ENCODE data around the gene PDZD7.

The PDZD7 gene

DNA sequence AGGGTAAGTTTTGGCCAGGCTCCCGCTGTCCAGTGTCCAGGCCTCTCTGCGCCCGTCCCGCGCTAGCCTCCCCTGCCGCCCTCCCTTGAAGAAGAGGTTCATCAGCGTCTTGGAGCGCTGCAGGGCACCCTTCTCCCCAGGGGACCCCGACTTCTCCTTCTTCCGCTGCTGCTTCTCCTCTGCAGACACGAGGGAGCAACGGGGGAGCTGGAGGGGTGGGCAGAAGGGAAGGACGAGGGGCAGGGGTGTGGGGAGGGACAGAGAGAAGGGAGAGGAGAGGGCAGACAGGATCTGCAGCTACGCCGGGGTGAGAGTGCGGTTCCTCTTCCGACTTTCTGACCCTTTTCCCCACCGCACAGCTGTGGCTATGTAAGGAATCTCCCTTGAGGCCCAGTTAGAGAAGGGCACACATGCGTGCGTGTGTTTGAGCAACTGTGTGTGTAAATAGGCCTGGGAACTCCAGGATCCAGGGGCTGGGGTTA is 12.8 kb downstream of the PDZD7 start:
- no peak for DNase-seq (ENCODE audit: low spot score)

DNA sequence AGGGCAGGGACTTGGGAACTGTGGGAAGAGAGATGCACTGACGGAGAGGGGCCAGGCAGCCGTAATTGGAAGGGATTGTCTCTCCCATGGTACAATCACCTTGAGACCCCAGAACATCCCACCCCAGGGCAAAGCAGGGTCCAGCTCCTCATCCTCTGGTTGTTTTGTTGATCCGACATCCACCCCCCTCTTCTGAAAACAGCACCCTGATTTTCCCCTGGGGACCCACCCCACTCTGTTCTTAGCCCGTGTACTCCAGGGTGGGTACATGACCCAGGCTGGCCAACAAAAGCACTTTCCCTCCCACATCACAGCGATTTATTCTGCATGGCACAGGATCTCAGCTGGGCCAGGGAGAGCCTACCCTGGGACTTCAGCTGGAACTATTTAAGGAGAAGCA is 14.1 kb downstream of the PDZD7 start:
- DNase-seq (ENCODE audit: low spot score) = no peak

DNA sequence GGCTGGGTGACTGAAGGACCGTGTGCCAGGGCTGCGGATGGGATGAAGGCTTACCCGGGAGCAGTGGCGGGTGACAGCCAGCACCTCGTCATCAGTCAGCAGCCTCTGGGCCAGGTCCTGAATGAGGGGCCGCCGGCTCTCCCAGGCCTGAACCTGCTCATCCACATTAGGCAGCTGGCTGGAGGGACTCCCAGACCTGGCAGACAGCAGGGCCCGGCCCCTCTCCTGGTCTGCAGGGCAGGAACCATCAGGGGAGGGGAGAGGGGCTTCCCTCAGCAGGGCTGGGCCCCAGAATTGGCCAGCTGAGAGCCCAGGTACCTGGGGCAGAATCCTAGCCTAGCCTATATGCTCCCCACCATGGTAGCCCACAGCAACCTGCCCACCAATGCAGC is 15.4 kb downstream of the PDZD7 start:
- DNase-seq (ENCODE audit: low spot score) = no peak

DNA sequence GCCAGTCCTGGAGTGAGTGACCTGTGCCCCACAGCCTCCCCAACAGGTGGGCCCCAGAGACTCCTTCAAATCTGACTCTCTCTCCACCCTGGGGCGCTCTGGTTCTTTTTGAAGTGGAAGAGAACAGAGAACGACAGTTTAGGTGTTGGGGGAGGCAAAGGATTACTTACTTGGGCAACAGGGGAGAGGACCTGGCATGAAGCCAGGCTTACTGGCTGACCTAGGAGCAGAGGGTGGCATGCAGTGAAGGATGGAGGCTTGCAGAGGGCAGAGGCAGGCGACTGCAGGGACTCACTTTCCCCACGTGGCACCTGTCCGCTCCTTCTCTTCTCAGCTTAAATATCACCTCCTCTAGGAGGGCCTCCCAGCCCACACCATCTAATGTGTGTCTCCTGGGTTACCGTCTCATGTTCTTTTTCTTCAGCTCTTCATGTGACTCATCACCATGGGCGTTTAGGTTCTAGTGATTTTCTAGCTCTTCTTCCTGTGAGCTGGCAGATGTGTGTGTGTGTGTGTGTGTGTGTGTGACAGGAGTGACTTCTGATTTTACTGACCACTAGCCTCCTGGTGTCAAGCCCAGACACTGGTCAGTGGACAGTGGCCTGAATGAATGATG is 15.9 kb downstream of the PDZD7 start:
- DNase-seq (ENCODE audit: low spot score) = peak; percentile 94

DNA sequence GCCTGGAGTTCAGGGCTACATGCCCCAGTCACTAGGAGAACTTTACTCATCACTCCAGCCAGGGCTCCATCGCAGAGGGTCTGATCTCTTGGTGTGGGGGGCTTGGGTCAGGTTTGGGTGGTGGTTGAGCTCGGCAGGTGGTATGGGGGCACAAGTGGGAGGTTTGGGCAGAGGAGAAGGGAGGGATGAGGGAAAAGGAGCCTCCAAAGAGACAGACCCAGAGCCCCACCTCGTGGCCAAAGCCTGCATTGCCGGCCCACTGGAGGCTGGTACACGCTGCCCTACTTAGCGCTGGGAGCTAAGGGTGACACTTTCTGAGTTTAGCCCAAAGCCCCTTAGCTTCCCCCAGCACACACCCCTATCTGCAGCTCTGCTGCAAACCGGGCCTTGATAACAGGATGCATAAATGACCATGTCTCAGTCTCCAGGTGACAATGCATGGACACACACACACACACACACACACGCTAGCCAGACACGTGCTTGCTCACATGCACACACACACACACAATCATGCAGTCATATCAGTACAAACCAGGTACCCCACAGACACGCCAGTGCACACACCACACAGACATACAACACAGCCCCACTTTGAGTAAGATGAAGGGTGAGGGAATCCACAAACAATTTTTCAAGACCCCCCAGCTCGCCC is 16.6 kb downstream of the PDZD7 start:
- DNase-seq (ENCODE audit: low spot score) = peak; percentile 71

DNA sequence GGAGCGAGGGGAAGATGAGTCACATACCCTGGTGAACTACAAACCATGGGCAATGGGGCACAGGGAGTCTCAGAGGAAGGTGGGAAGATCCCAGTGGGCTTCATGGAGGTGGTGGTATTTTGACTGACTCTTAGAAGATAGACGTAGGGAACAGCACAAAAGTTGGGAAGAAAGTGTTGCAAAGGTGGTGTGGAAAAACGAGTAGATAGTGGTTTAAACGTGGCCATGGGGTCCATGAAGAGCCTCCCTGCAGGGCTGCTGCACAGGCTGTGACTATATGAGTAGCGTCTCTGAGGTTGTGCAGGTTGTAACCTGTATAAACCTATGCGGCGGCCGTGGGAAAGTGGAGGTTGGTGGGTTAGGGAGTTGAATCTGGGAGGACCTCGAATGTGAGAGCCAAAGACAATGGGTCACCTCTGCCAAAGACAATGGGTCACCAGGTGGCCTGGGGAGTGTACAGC is 17.5 kb downstream of the PDZD7 start:
- no peak for DNase-seq (ENCODE audit: low spot score)

DNA sequence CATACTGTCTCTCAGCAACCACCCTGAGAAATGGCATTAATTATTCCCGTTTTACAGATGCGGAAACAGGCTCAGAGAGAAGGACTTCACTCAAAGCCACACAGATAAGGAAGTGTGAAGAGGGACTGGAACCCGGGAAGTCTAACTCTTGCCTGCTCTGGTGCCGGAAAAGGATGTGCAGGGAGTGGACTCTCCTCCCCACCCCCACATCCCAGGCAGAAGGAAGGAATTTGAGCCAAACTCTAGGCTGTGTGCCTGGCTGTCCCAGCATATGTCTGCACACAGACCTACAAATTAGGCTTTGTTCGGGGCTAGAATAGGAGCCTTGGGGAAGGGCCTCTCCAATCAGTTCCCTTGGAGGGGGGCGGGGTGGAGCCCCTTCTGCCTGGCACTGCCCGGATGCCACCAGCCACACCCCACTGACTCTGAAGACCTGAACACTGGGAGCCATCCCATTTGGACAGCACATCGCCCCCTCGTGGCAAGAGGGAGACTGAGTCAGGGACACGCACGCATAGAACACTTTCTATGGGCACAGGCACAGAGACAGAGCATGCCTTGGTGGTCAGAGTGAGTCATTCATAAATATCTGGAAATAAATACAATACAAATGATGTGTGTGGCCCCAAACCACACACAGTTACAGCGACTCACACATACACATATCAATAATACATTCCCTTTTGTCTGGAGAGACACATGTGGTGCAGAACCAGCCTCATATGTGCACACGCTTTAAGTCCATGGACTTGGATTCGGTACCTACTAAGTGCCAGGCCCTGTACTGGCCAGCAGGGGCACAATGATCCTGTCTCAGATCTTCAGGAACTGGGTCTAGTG is 18.2 kb downstream of the PDZD7 start:
- peak; percentile 95 for DNase-seq (ENCODE audit: low spot score)

DNA sequence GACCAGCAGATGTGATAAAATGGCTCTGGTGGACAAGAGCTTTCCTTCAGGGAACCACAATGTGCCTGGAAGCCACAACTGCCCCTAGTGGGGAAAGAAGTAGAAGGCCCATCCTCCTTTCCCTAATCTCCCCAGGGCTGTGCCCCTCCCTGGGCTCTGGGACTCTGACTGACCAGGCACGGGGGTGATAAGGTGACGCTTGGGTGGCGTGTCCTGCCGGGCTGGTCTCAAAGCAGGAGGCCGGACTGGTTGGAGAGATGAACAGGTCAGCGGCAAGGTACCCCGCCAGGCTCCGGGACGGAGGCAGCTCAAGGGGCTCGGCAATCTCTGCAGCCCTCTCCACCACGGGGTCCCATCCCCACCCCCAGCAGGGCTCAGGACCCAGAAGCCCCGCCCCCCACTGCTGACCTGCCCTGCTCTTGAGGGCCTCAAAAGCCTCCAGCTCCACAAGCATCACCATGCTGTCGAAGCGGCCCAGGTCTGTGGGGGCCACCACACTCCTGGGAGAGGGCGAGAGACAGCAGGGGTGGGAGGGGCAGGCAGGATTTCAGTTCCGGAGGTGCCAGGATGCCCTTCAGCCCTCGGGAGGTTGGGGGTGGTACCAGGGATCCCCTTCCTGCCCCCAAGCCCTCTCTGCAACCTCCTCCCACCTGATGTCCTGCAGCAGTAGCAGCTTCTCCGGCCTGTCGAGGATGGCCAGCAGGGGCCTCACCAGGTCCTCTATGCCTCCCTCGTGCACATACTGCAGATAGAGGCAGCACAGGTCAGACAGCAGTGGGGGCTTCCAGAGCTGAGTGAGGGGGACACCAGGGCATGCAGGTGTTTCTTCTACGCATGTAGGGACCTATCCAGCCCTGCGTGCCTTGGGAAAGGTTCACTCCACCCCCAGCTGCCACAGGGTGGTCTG is 19.2 kb downstream of the PDZD7 start:
- DNase-seq (ENCODE audit: low spot score) = no peak

DNA sequence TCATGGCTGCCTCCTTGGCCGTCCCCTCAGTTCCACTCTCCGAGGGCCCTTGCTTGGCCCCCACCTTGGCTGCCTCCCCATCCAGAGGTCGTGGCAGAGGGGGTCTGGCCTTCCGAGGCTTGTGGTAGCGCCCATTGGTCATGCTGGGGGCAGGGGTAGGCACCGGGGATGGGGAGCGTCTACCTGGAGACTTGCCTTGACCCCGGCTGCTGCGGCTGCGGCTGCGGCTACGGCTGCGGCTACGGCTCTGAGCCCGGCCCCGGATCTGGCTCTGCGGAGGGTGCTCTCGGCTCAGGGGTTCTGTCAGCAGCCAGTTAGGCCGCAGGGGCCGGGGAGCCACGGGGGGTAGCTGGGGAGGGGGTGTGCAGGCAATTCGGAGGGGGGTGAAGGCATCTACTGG is 20.6 kb downstream of the PDZD7 start:
- no peak for DNase-seq (ENCODE audit: low spot score)

DNA sequence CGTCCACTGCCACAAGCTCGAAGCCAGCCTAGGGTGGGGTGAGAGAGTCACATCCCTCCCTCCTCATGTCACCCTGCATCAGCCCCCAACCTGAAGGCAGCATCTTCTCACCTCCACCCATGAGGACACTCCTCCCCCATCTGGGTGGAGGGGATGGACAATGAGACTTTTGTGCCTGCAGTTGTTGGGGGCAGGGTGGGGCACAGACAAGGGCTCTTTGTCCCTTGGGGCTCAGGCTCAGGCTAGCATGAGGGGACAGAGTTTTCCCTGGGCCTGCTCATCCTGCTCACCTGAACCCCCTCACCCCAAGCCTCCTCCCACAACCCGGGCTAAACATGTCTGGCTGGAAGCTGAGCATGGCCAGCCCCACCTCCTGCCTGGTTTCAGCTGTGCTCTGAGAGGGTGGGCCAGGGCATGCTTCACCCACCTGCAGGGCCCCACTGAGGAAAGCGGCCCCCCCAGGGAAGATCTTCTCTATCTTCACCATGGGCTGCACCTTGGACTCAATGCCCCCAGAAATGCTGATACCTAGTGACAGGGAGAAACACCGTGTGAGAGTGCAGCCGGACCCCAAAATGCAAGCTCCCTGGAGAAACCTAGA is 22.0 kb downstream of the PDZD7 start:
- no peak for DNase-seq (ENCODE audit: low spot score)

DNA sequence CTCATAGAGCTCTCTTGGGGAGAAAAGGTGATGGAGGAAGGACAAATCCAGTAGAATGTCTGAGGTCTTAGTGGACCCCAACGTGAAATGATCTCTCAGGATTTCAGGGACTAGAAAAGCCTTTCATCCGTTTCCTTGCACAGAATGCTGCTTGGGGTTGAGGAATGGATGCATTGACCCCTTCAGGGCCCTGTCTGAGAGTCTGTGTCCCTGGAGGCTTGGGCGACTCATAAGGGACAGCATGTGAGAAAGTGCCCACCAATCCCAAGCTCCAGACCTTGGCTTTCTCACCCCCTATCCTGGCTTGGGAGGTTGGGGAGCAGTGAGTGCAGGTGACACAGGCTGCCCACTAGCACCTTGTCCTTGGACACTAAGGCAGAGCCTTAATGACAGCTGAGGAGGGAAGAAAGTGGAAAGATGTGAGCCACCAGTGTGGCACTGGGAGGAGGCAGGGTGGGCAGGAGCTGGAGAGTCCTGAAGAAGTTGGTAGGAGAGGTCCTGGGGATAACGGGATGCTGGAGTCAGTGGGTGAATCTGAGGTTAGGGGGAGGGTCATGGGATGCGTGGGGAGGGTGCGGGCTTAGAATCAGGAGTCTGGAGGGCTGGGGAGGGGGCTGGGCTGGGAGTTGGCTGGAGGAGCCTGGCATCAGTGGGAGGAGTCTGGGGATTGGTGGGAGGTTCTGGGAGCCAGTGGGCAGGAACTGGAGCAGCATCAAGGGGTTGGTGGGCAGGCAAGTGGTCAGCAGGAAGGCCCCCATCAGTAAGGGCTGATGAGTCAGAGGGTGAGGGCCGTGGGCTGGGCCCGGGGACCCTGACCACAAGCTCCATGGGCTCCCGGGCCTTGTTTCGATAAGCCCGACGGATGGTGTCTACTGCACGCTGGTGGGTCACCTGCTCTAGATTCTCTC is 22.8 kb downstream of the PDZD7 start:
- DNase-seq (ENCODE audit: low spot score) = no peak

DNA sequence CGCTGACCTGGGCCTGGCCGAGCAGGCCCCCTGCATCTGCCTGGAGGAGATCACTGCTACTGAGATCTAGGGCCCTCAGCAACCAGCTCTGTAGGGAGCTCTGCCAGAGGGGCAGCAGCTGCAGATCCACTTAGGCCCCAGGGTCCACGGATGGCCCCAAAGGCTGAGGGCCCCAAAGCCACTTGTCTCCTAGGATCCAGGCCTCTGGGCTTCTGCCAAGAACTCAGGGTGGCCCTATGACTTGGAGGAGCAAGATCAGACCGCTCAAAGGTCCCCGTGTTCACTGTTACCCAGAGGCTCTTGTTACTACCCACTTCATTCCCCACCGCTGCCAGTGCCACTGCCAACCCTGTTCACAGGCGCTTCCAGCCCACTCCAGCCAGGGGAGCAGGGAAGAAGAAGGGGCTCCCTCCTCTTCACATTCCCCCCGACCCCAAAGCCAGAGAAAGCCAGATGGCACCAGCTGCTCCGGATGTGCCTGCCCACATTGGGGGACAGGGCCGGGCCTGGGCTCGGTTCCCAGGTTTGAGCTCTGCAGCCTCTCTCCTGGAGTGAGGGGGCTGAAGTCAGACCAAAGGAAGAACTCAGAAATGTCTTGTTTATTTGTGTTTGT is 23.7 kb downstream of the PDZD7 start:
- DNase-seq (ENCODE audit: low spot score) = no peak

DNA sequence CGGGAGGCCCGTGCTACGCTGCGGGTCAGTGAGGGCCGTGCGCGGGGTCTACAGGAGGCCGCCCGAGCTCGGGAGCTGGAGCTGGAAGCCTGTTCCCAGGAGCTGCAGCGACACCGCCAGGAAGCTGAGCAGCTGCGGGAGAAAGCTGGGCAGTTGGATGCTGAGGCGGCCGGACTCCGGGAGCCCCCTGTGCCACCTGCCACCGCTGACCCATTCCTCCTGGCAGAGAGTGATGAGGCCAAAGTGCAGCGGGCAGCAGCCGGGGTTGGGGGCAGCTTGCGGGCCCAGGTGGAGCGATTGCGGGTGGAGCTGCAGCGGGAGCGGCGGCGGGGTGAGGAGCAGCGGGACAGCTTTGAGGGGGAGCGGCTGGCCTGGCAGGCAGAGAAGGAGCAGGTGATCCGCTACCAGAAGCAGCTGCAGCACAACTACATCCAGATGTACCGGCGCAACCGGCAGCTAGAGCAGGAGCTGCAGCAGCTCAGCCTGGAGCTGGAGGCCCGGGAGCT is 24.3 kb downstream of the PDZD7 start:
- DNase-seq (ENCODE audit: low spot score) = no peak

DNA sequence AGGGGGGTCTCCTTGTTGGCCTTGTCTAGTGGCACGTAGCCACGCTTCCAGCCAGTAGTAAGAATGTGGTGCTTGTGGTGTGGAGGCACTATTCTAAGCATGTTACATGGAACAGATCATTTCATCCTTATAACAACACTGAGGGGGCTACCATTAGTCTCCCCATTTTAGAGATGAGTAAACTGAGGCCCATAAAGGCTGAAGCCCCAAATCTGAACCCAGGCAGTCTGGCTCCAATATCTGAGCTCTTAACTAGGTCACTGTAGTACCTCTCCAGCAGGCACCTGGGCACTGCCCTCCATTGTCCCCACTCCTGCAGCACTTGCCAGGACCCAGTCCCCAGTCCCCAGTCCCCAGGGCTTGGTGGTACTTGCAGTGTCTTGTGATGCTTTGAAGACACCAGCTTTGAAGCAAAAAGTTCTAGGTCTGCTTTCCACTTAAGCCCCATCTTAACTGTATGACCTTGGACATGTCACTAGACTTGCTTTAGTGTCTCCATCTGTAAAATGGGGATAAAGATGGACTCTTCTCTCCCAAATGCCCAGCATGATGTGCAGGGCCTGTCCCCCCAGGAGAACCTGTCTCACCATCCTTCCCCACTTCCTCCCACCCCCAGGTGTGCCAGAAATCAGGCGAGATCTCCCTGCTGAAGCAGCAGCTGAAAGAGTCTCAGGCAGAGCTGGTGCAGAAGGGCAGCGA is 24.9 kb downstream of the PDZD7 start:
- DNase-seq (ENCODE audit: low spot score) = no peak

DNA sequence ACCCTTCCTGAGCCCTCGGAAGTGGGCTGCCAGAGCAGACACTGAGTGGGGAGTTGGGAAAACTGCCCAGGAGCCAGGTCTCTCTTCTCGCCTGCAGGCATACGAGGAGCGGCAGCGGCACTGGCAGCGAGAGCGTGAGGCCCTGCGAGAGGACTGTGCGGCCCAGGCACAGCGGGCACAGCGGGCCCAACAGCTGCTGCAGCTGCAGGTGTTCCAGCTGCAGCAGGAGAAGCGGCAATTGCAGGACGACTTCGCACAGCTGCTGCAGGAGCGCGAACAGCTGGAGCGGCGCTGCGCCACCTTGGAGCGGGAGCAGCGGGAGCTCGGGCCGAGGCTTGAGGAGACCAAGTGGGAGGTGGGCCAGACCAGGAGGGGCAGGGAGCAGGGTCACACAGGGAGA is 25.6 kb downstream of the PDZD7 start:
- DNase-seq (ENCODE audit: low spot score) = no peak

DNA sequence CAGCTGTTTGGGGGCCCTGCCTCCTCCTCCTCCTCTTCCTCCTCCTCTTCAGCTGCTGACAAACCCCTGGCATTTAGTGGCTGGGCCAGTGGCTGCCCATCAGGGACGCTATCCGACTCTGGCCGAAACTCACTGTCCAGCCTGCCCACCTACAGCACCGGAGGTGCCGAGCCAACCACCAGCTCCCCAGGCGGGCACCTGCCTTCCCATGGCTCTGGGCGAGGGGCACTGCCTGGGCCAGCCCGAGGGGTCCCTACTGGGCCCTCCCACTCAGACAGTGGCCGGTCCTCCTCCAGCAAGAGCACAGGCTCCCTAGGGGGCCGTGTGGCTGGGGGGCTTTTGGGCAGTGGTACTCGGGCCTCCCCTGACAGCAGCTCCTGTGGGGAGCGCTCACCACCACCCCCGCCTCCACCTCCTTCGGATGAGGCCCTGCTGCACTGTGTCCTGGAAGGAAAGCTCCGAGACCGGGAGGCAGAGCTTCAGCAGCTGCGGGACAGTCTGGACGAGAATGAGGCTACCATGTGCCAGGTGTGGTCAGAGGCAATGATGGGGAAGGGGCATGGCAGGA is 27.2 kb downstream of the PDZD7 start:
- no peak for DNase-seq (ENCODE audit: low spot score)

DNA sequence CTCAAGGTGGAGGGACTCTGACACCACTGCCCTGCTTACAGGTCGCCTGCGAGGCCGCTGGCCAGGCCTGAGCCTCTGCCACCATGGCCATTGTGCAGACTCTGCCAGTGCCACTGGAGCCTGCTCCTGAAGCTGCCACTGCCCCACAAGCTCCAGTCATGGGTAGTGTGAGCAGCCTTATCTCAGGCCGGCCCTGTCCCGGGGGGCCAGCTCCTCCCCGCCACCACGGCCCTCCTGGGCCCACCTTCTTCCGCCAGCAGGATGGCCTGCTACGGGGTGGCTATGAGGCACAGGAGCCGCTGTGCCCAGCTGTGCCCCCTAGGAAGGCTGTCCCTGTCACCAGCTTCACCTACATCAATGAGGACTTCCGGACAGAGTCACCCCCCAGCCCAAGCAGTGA is 28.5 kb downstream of the PDZD7 start:
- DNase-seq (ENCODE audit: low spot score) = no peak

DNA sequence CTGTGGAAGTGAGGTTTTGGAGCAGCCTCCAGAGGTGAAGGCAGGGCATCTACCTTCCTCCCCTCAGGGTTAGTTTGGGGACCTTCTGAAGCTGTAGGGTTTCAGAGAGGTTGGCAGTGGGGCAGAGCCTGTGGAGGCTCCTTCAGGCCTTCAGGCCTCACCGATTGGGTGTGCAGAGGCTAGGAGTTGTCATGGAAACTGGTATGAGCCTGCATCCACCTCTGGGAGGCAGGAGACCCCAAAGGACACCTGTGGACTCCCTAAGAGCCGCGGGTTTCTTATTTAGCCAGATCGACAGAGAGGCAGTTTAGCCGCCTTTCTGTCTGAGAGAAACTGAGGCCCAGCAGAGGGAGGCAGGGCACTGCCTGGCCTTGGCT is 29.3 kb downstream of the PDZD7 start:
- no peak for DNase-seq (ENCODE audit: low spot score)

All from kidney tubule cell (primary cell).